Ovary (tissue), 9 donors: ENCODE measurements around the gene SLC39A1. TPM values are rescaled to one million over a fixed set of nuclear protein-coding genes. Genes with fewer than 3 reads are reported as not detected.

ENCODE experiments used
- DNase-seq, 5 donors: peaks; one replicate each; pipeline ENCODE4 v3.0.0-alpha.2; 2019 to 2020
- H3K27ac ChIP-seq, 2 donors: fragments of 200-600 bp; one replicate each; pipeline versions ENCODE4 v1.5.1 to v1.8.0; 2019 to 2022
- H3K27me3 ChIP-seq: fragments of 200-600 bp; one replicate; pipeline ENCODE4 v1.8.0; 2022
- H3K36me3 ChIP-seq: fragments of 200-600 bp; sonication (generic); one replicate; pipeline ENCODE4 v1.5.1; 2019
- H3K4me1 ChIP-seq: one replicate; pipeline ENCODE4 v1.8.1; 2013; ENCODE audit warnings: mild to moderate bottlenecking, moderate library complexity; ENCODE audit not compliant: insufficient read depth
- H3K4me3 ChIP-seq: fragments of 200-600 bp; sonication (generic); one replicate; pipeline ENCODE4 v1.5.1; 2017
- H3K9me3 ChIP-seq, 2 donors: fragments of 200-600 bp in 1 of 2; sonication (generic) in 1 of 2; one replicate each; pipeline versions ENCODE4 v1.5.1 to v1.8.1; 2013 to 2019; ENCODE audit warnings: mild to moderate bottlenecking in 1 of 2, moderate library complexity in 1 of 2
- CTCF ChIP-seq, 3 donors: fragments of 450-650 bp in 2 of 3; fragments of 200-600 bp in 1 of 3; IDR thresholded peaks; one replicate each; pipeline versions ENCODE4 v1.5.1 to v1.8.0; 2016 to 2022; ENCODE audit warnings: antibody characterized with exemption in 3 of 3, mild to moderate bottlenecking in 1 of 3
- EP300 ChIP-seq: sonication (generic); formaldehyde crosslinking; IDR thresholded peaks from one replicate; pipeline ENCODE4 v1.6.1; 2017; ENCODE audit warnings: antibody characterized with exemption
- POLR2A ChIP-seq: fragments of 450-650 bp; IDR thresholded peaks from one replicate; pipeline ENCODE4 v1.6.1; 2017; ENCODE audit warnings: antibody characterized with exemption, mild to moderate bottlenecking, moderate library complexity
- WGBS, 3 donors: extraction: QIAGEN DNeasy Blood & Tissue Kit in 1 of 3; methylation state at CpG; one replicate each; pipeline versions ENCODE4 v1.1.5 to v1.1.7; 2013 to 2017; 5-methylcytosine and 5-hydroxymethylcytosine counted together
- intact Hi-C, 4 donors: fragments of 100-400 bp; cut with DNase I; formaldehyde crosslinking; loops; one replicate each; pipeline versions ENCODE4 v1.11.0 to v1.15.1; 2022 to 2023
- polyA plus RNA-seq, 2 donors: library from polyadenylated mRNA; stranded (reverse); fragments of 200-250 nt in 1 of 2; fragments of 350-450 nt in 1 of 2; fragmentation: Illumina TruSeq in 1 of 2; extraction: RNeasy Lipid Tissue Mini Kit (QIAGEN cat#74804) in 1 of 2; gene quantifications; one replicate each; pipeline ENCODE4 v1.2.3, GENCODE V29; 2013 to 2014
- total RNA-seq, 7 donors: library from RNA; depleted of rRNA in 2 of 7; stranded (reverse); fragments of >200 nt in 2 of 7; fragmentation: NEBNext Ultra II Directional in 3 of 7; extraction: Animal tissue kit (Norgen Biotek cat#: 25700) in 3 of 7; gene quantifications; one replicate each; pipeline versions ENCODE4 v1.1.0 to v1.2.4, GENCODE V29; 2016 to 2023
- donor health status: DM: no; HTN: no; CAD: no; lungs with moderate emphysema.
- donor health status: DM: no; HTN: no; CAD: no.
- donor health status: Bipolar disorder and iron deficiency.
- donor health status: DM: yes; HTN: yes; CAD: no.
- donor health status: DM: no; HTN: no; CAD: no.
- donor health status: DM: yes; HTN: yes; CAD: no.

Gene SLC39A1
- total and polyA plus RNA-seq, 9 donors: 59.3 to 121 (median 74.3) TPM

DNA sequence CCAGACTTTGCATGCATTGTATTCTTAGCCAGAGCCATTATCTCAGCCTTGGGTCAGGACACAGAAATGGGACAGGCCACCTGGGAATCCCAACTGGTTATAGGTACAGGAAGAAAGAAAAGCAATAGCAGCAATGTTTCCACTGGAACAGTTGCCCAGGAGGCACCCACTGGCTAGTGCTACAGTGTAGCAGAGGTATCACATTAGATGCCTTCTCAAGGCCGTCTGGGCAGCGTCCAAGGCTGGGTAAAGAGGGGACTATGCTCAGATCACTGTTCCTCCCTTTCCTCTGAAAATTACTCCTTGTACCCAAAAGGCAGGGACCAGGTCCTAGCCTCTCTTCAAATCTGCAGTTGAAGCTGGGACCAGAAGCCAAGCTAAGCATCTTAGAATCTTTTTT is 7.0 kb upstream of the SLC39A1 start:
- intact Hi-C loops: no loop called here
- Histone ChIP-seq H3K9me3 (no peaks in the 10 kb centered on the region), H3K27me3 (no peaks in the 10 kb centered on the region), H3K4me3 (no peak overlapping the region), H3K27ac (no peak overlapping the region), H3K4me1 (peaks cover 4% of the 10 kb centered on the region), H3K36me3 (no peaks in the 10 kb centered on the region)
- WGBS, 3 donors: 48 to 79% (median 51%) methylated on average over 2 of the region's 2 CpGs
- DNase-seq: no peak
- no peak for TF ChIP-seq POLR2A
- no peak for TF ChIP-seq EP300
- no peak for TF ChIP-seq CTCF (IDR thresholded peaks at IDR 0.05)

- intact Hi-C loops: loop anchor here in 1 of 4 donors (10.0 kb wide), 1 partner anchor 414 kb away; no protein-coding TSS in a partner anchor
- TF ChIP-seq EP300: no peak
- TF ChIP-seq POLR2A: no peak
- no peak for TF ChIP-seq CTCF (IDR thresholded peaks at IDR 0.05)
- no peaks in the 10 kb centered on the region for H3K9me3 ChIP-seq
- no peaks in the 10 kb centered on the region for H3K36me3 ChIP-seq
- H3K27ac ChIP-seq: no peak overlapping the region
- H3K4me1 ChIP-seq: peaks cover 7% of the 10 kb centered on the region
- no peaks in the 10 kb centered on the region for H3K27me3 ChIP-seq
- DNase-seq: no peak
- 84 to 86% (median 84%) methylated on average over 2 of the region's 2 CpGs for WGBS, 3 donors
- H3K4me3 ChIP-seq: no peak overlapping the region
Measured at GRCh38 chr1:153968972-153969371, 5.6 kb upstream of the SLC39A1 start.

DNA sequence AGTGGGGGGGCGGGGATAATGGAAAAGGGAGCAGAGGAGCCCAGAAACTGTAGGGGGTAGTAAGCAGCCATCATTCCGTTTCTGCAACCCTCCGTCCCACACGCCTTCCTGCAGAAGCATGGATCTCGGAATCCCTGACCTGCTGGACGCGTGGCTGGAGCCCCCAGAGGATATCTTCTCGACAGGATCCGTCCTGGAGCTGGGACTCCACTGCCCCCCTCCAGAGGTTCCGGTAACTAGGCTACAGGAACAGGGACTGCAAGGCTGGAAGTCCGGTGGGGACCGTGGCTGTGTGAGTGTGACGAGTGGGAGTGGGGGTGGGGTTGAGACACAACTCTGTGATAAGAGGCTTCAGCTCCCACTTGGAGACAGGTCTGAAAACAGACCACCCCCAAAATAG is 5.1 kb upstream of the SLC39A1 start:
- Histone ChIP-seq H3K27ac (peak overlapping the region; percentile 78 to 90), H3K27me3 (no peaks in the 10 kb centered on the region), H3K4me1 (peaks cover 7% of the 10 kb centered on the region), H3K9me3 (no peaks in the 10 kb centered on the region), H3K4me3 (peak overlapping the region; percentile 69), H3K36me3 (no peaks in the 10 kb centered on the region)
- TF ChIP-seq EP300: no peak
- no peak for TF ChIP-seq POLR2A
- TF ChIP-seq CTCF (IDR thresholded peaks at IDR 0.05): no peak
- 1 to 3% (median 2%) methylated on average over 13 of the region's 13 CpGs for WGBS, 3 donors
- intact Hi-C loops: loop anchor here in 1 of 4 donors (10.0 kb wide), 1 partner anchor 414 kb away; no protein-coding TSS in a partner anchor
- DNase-seq: peak in 1 of 5 donors; percentile 42

DNA sequence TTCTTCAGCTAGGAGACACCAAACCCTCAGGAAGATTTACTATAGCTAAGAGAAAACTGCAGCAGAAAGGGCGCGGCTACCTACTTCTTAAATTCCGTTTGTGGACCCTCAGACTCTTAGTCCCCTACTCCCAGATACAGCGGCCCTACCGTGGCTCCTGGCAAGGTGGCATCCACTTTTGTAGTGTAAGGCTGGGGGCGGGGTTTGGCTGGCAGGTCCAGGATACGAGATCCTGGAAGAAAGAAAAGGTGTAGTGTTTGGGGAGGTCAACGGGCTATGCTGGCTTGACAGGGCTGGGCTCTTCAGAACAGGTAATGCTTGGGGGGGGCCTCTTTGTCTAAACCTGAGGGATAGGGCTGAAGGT is 4.6 kb upstream of the SLC39A1 start:
- Histone ChIP-seq H3K36me3 (no peaks in the 10 kb centered on the region), H3K27me3 (no peaks in the 10 kb centered on the region), H3K27ac (peak overlapping the region; percentile 78 to 90), H3K9me3 (no peaks in the 10 kb centered on the region), H3K4me3 (peak overlapping the region; percentile 69), H3K4me1 (peaks cover 7% of the 10 kb centered on the region)
- intact Hi-C loops: loop anchor here in 1 of 4 donors (10.0 kb wide), 1 partner anchor 413 kb away; no protein-coding TSS in a partner anchor
- peak; percentile 54 to 69 (median 67) for DNase-seq
- TF ChIP-seq EP300: no peak
- TF ChIP-seq POLR2A: no peak
- TF ChIP-seq CTCF (IDR thresholded peaks at IDR 0.05): no peak
- 0 to 1% (median 1%) methylated on average over 8 of the region's 8 CpGs for WGBS, 3 donors
